Gastrocnemius medialis (tissue), 4 donors: ENCODE results near the gene PCSK5. TPM values are rescaled to one million over a fixed set of nuclear protein-coding genes. Genes with fewer than 3 reads are reported as not detected.

ENCODE experiments used
- ATAC-seq, 2 donors: fragments of 150-250 bp; one replicate each; pipeline ENCODE4 v1.9.1; 2016
- DNase-seq, 2 donors: peaks; one replicate each; pipeline ENCODE4 v3.0.0-alpha.2; 2019
- H3K27ac ChIP-seq, 4 donors: fragments of 200-600 bp; sonication (generic); 1 replicate in 1 of 4; 2 replicates in 3 of 4; pipeline ENCODE4 v1.5.1; 2016 to 2018; ENCODE audit warnings: mild to moderate bottlenecking in 2 of 4, moderate library complexity in 1 of 4
- H3K27me3 ChIP-seq, 3 donors: fragments of 200-600 bp; sonication (generic) in 2 of 3; 1 replicate in 1 of 3; 2 replicates in 2 of 3; pipeline versions ENCODE4 v1.5.1 to v1.6.0; 2016 to 2019; ENCODE audit warnings: mild to moderate bottlenecking in 1 of 3, moderate library complexity in 1 of 3
- H3K36me3 ChIP-seq, 2 donors: fragments of 200-600 bp; sonication (generic) in 1 of 2; one replicate each; pipeline ENCODE4 v1.5.1; 2017 to 2018
- H3K4me1 ChIP-seq, 2 donors: fragments of 200-600 bp; sonication (generic) in 1 of 2; one replicate each; pipeline ENCODE4 v1.5.1; 2016 to 2017; ENCODE audit warnings: mild to moderate bottlenecking in 2 of 2
- H3K4me3 ChIP-seq, 4 donors: fragments of 200-600 bp; sonication (generic) in 3 of 4; 1 replicate in 1 of 4; 2 replicates in 3 of 4; pipeline ENCODE4 v1.5.1; 2016 to 2019; ENCODE audit warnings: mild to moderate bottlenecking in 2 of 4
- H3K9me3 ChIP-seq, 3 donors: fragments of 200-600 bp; sonication (generic) in 2 of 3; 1 replicate in 1 of 3; 2 replicates in 2 of 3; pipeline ENCODE4 v1.5.1; 2016 to 2019
- POLR2A ChIP-seq, 2 donors: fragments of 450-650 bp; IDR thresholded peaks; one replicate each; pipeline ENCODE4 v1.6.1; 2017; ENCODE audit warnings: antibody characterized with exemption in 2 of 2, mild to moderate bottlenecking in 2 of 2, moderate library complexity in 2 of 2
- in situ Hi-C, 4 donors: fragments of 200-750 bp; cut with MboI; loops; one replicate each; pipeline versions ENCODE4 v1.15.0 to v1.8.0; 2017; ENCODE audit warnings: low sequenced_read_pairs in 4 of 4
- intact Hi-C: fragments of 100-400 bp; cut with DNase I; formaldehyde crosslinking; loops from one replicate; pipeline ENCODE4 v1.15.1; 2023; ENCODE audit warnings: low total_unique reads
- total RNA-seq, 4 donors: library from RNA; depleted of rRNA; stranded (reverse); fragments of >200 nt; gene quantifications; one replicate each; pipeline versions ENCODE4 v1.1.0 to v1.2.3, GENCODE V29; 2016
- TF ChIP-seq, protein P1 (sequence below), 5 experiments: fragments of 450-650 bp in 3 of 5; fragments of 200-600 bp in 2 of 5; sonication (generic) in 2 of 5; IDR thresholded peaks in 4 of 5; conservative IDR thresholded peaks in 1 of 5; 1 replicate in 4 of 5; 2 replicates in 1 of 5; pipeline ENCODE4 v1.5.1; 2016 to 2019; ENCODE audit warnings: antibody characterized with exemption in 5 of 5, mild to moderate bottlenecking in 3 of 5, moderate library complexity in 3 of 5

Gene PCSK5
- 1 to 10 TPM; 1.3 to 8.3 (median 3.2) TPM for total RNA-seq

GRCh38 chr9:75890472-75891276 is at the start of gene PCSK5:
Gene PCSK5, plus strand, starts transcription at chr9:75890673. Its CDS starts 509 bp downstream, at chr9:75891182.
- in situ Hi-C loops (no loop called here), intact Hi-C loops (no loop called here)
- TF ChIP-seq, protein P1, sequence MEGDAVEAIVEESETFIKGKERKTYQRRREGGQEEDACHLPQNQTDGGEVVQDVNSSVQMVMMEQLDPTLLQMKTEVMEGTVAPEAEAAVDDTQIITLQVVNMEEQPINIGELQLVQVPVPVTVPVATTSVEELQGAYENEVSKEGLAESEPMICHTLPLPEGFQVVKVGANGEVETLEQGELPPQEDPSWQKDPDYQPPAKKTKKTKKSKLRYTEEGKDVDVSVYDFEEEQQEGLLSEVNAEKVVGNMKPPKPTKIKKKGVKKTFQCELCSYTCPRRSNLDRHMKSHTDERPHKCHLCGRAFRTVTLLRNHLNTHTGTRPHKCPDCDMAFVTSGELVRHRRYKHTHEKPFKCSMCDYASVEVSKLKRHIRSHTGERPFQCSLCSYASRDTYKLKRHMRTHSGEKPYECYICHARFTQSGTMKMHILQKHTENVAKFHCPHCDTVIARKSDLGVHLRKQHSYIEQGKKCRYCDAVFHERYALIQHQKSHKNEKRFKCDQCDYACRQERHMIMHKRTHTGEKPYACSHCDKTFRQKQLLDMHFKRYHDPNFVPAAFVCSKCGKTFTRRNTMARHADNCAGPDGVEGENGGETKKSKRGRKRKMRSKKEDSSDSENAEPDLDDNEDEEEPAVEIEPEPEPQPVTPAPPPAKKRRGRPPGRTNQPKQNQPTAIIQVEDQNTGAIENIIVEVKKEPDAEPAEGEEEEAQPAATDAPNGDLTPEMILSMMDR (IDR thresholded peaks at IDR 0.05 in 4 of 5, conservative IDR thresholded peaks at IDR 0.05 in 1 of 5), result peak in 2 of 5 experiments; percentile 30 to 31
- TF ChIP-seq POLR2A (IDR thresholded peaks at IDR 0.05), result peak; percentile 65 to 79
- Histone ChIP-seq H3K27ac (peak within 1 kb of the TSS; percentile 68 to 79 (median 75)), H3K36me3 (no peaks in the 10 kb centered on the region), H3K4me3 (peak within 1 kb of the TSS; percentile 66 to 83 (median 80)), H3K9me3 (no peaks in the 10 kb centered on the region), H3K27me3 (peaks cover 0 to 11% (median 10%) of the 10 kb centered on the region in 3 donors), H3K4me1 (peaks cover 14 to 30% of the 10 kb centered on the region in 2 donors)
- DNase-seq (peak; percentile 76 to 77), ATAC-seq (peak; percentile 83 to 89)

GRCh38 chr9:75844321-75844720 is 46.2 kb upstream of the PCSK5 start:
- in situ Hi-C loops, result loop anchor here in 1 of 4 donors (25.0 kb wide), 1 partner anchor 182 kb away; no protein-coding TSS in a partner anchor
- TF ChIP-seq POLR2A (IDR thresholded peaks at IDR 0.05), result no peak
- TF ChIP-seq, protein P1 (IDR thresholded peaks at IDR 0.05 in 4 of 5, conservative IDR thresholded peaks at IDR 0.05 in 1 of 5), result no peak
- Histone ChIP-seq H3K9me3 (no peaks in the 10 kb centered on the region), H3K36me3 (no peaks in the 10 kb centered on the region), H3K4me3 (no peak overlapping the region), H3K27me3 (no peaks in the 10 kb centered on the region), H3K4me1 (no peaks in the 10 kb centered on the region), H3K27ac (no peak overlapping the region)
- intact Hi-C loops, result no loop called here
- DNase-seq (no peak), ATAC-seq (no peak)

DNA sequence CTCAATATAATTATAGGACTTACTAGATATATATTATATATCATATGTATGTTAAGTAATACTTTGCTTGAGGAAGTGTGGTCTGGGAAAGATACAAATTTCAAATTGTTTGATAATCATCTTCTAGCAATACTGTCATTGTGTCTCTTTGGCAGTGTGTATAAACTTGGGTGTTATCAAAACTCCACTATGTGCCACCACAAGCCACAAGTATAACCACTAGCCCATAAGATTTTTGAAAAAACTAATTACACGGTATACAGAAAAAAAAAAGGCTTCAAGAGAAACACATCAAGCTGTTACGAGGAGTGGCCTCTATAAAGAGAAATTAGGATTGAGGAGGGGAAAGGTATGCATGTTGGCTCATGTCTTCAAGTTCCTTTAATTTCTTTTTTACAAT is 44.7 kb upstream of the PCSK5 start:
- in situ Hi-C loops (loop anchor here in 1 of 4 donors (25.0 kb wide), 1 partner anchor 184 kb away; no protein-coding TSS in a partner anchor), intact Hi-C loops (no loop called here)
- Histone ChIP-seq H3K4me3 (no peak overlapping the region), H3K27ac (no peak overlapping the region), H3K27me3 (no peaks in the 10 kb centered on the region), H3K36me3 (no peaks in the 10 kb centered on the region), H3K9me3 (no peaks in the 10 kb centered on the region), H3K4me1 (no peaks in the 10 kb centered on the region)
- no peak for ATAC-seq
- no peak for DNase-seq
- TF ChIP-seq, protein P1 (IDR thresholded peaks at IDR 0.05 in 4 of 5, conservative IDR thresholded peaks at IDR 0.05 in 1 of 5), result no peak
- TF ChIP-seq POLR2A (IDR thresholded peaks at IDR 0.05), result no peak

DNA sequence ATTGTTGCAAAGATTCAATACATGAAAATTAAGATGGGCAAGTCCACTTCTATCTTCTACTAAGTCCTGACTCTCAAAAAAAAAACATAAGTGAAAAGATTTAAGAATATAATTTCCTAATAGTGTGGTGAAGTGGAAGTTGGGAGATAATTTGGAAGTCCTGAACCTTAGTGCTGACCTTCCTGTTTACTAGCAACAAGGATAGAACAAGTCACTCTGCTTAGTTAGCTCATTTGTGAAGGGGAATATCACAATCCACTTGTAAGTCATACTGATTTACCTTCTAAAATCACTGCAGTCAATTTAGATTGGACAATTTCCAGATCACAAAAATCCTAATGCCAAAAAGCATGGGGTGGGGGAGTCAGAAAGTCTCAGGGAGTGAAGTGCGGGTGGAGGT is 43.4 kb upstream of the PCSK5 start:
- no peak overlapping the region for H3K4me3 ChIP-seq
- in situ Hi-C loops, result loop anchor here in 1 of 4 donors (25.0 kb wide), 1 partner anchor 185 kb away; no protein-coding TSS in a partner anchor

More for the DNA sequence above, 43.4 kb upstream of the PCSK5 start:
- no peak for TF ChIP-seq POLR2A (IDR thresholded peaks at IDR 0.05)
- TF ChIP-seq, protein P1 (IDR thresholded peaks at IDR 0.05 in 4 of 5, conservative IDR thresholded peaks at IDR 0.05 in 1 of 5), result no peak
- DNase-seq, result no peak
- intact Hi-C loops, result no loop called here
- no peak for ATAC-seq
- Histone ChIP-seq H3K4me1 (no peaks in the 10 kb centered on the region), H3K36me3 (no peaks in the 10 kb centered on the region), H3K27me3 (no peaks in the 10 kb centered on the region), H3K27ac (no peak overlapping the region), H3K9me3 (no peaks in the 10 kb centered on the region)
